Measurements from ENCODE around the gene RALGAPA1. TPM values are rescaled to one million over a fixed set of nuclear protein-coding genes. Genes with fewer than 3 reads are reported as not detected.
"Not testable (repeated sequence)": the region's sequence is repeated elsewhere in the genome, so short reads cannot be mapped to it uniquely, and the experiment has no call there.

The RALGAPA1 gene
- total and polyA plus RNA-seq, 7 donors: 4.3 to 40.1 (median 28.0) TPM

GRCh38 chr14:35783699-35784098, 25.4 kb downstream of the RALGAPA1 start:
- H3K36me3 ChIP-seq (ENCODE audit: insufficient read depth in 1 of 2, low read depth in 1 of 2): no peaks in the 10 kb centered on the region
- H3K4me3 ChIP-seq: no peak overlapping the region
- intact Hi-C loops (cut with DNase I): no loop called here
- H3K27me3 ChIP-seq (ENCODE audit: insufficient read depth in 3 of 3, low read length in 2 of 3): no peaks in the 10 kb centered on the region
- DNase-seq (no peak), ATAC-seq (no peak)
- 35 to 66% (median 59%) methylated on average over 1 of the region's 1 CpG for WGBS, 3 donors
- peaks cover 7% of the 10 kb centered on the region for H3K4me1 ChIP-seq
- no peak overlapping the region for H3K27ac ChIP-seq
- peaks cover 15% of the 10 kb centered on the region for H3K9me3 ChIP-seq
- no peak for TF ChIP-seq CTCF (IDR thresholded peaks at IDR 0.05)

- H3K27me3 ChIP-seq (ENCODE audit: insufficient read depth in 3 of 3, low read length in 2 of 3): no peaks in the 10 kb centered on the region
- 95 to 98% (median 97%) methylated on average over 3 of the region's 3 CpGs for WGBS, 3 donors
Measured at GRCh38 chr14:35779368-35779767, 29.7 kb downstream of the RALGAPA1 start.

GRCh38 chr14:35777550-35777949, 31.5 kb downstream of the RALGAPA1 start:
- DNase-seq; H3K4me1 ChIP-seq; H3K4me3 ChIP-seq; ATAC-seq; intact Hi-C loops (cut with DNase I); H3K27ac ChIP-seq; H3K27me3 ChIP-seq (ENCODE audit: insufficient read depth in 3 of 3, low read length in 2 of 3): not testable (repeated sequence)
- H3K9me3 ChIP-seq: peaks cover 15% of the 10 kb centered on the region
- WGBS, 3 donors: 96 to 98% (median 97%) methylated on average over 5 of the region's 5 CpGs
- H3K36me3 ChIP-seq (ENCODE audit: insufficient read depth in 1 of 2, low read depth in 1 of 2): peaks cover 0 to 27% of the 10 kb centered on the region in 2 donors

More at GRCh38 chr14:35779368-35779767, 29.7 kb downstream of the RALGAPA1 start:
- Histone ChIP-seq H3K27ac (no peak overlapping the region), H3K4me1 (no peaks in the 10 kb centered on the region), H3K9me3 (peaks cover 15% of the 10 kb centered on the region), H3K36me3 (ENCODE audit: insufficient read depth in 1 of 2, low read depth in 1 of 2) (peaks cover 0 to 12% of the 10 kb centered on the region in 2 donors), H3K4me3 (no peak overlapping the region)
- no peak for ATAC-seq
- TF ChIP-seq CTCF (IDR thresholded peaks at IDR 0.05): no peak
- DNase-seq: no peak
- intact Hi-C loops (cut with DNase I): no loop called here

- no peak overlapping the region for H3K4me3 ChIP-seq
- no peak for TF ChIP-seq CTCF (IDR thresholded peaks at IDR 0.05)
- ATAC-seq (no peak), DNase-seq (no peak)
- peaks cover 0 to 33% of the 10 kb centered on the region in 2 donors for H3K36me3 ChIP-seq (ENCODE audit: insufficient read depth in 1 of 2, low read depth in 1 of 2)
- H3K27me3 ChIP-seq (ENCODE audit: insufficient read depth in 3 of 3, low read length in 2 of 3): no peaks in the 10 kb centered on the region
- WGBS, 3 donors: 91 to 95% (median 92%) methylated on average over 4 of the region's 4 CpGs
- H3K9me3 ChIP-seq: peaks cover 15% of the 10 kb centered on the region
- no peaks in the 10 kb centered on the region for H3K4me1 ChIP-seq
- intact Hi-C loops (cut with DNase I): no loop called here
- no peak overlapping the region for H3K27ac ChIP-seq
Measured at GRCh38 chr14:35776823-35777222, 32.3 kb downstream of the RALGAPA1 start.

- ATAC-seq; H3K27ac ChIP-seq; H3K4me3 ChIP-seq; intact Hi-C loops (cut with DNase I); DNase-seq; H3K4me1 ChIP-seq; H3K27me3 ChIP-seq (ENCODE audit: insufficient read depth in 3 of 3, low read length in 2 of 3): not testable (repeated sequence)
- Histone ChIP-seq H3K36me3 (ENCODE audit: insufficient read depth in 1 of 2, low read depth in 1 of 2) (peaks cover 0 to 33% of the 10 kb centered on the region in 2 donors), H3K9me3 (peaks cover 12% of the 10 kb centered on the region)
- WGBS, 3 donors: 91 to 98% (median 97%) methylated on average over 5 of the region's 5 CpGs
Measured at GRCh38 chr14:35776085-35776484, 33.0 kb downstream of the RALGAPA1 start.

- H3K4me3 ChIP-seq: no peak overlapping the region
- intact Hi-C loops (cut with DNase I): loop anchor here in 1 of 2 donors (10.0 kb wide), 1 partner anchor 48 kb away; no protein-coding TSS in a partner anchor
- ATAC-seq (no peak), DNase-seq (no peak)
- H3K36me3 ChIP-seq (ENCODE audit: insufficient read depth in 1 of 2, low read depth in 1 of 2): peaks cover 4 to 54% of the 10 kb centered on the region in 2 donors
- 92 to 97% (median 95%) methylated on average over 2 of the region's 2 CpGs for WGBS, 3 donors
- no peaks in the 10 kb centered on the region for H3K9me3 ChIP-seq
- TF ChIP-seq CTCF (IDR thresholded peaks at IDR 0.05): no peak
- no peaks in the 10 kb centered on the region for H3K27me3 ChIP-seq (ENCODE audit: insufficient read depth in 3 of 3, low read length in 2 of 3)
- H3K4me1 ChIP-seq: no peaks in the 10 kb centered on the region
- no peak overlapping the region for H3K27ac ChIP-seq
Measured at GRCh38 chr14:35766700-35767082, 42.4 kb downstream of the RALGAPA1 start.

Data from psoas muscle (tissue), 8 donors.